CD14-positive monocyte (primary cell): Measurements from ENCODE around the gene HTR1E. TPM values are rescaled to one million over a fixed set of nuclear protein-coding genes. Genes with fewer than 3 reads are reported as not detected.

ENCODE experiments used
- DNase-seq, 3 donors: peaks; one replicate each; pipeline ENCODE4 v3.0.0-alpha.2; 2011 to 2022
- H2AFZ ChIP-seq: 2 replicates; pipeline ENCODE4 v1.6.0; 2012; ENCODE audit warnings: mild to moderate bottlenecking, low read depth, low read length, inconsistent platforms; ENCODE audit not compliant: insufficient read depth, poor library complexity, severe bottlenecking
- H3K27ac ChIP-seq, 2 donors: 1 replicate in 1 of 2; 2 replicates in 1 of 2; pipeline ENCODE4 v1.5.1; 2012 to 2013; ENCODE audit warnings: low read length in 2 of 2, control low read depth in 1 of 2, inconsistent platforms in 1 of 2, low read depth in 1 of 2, mild to moderate bottlenecking in 1 of 2
- H3K27me3 ChIP-seq, 2 donors: one replicate each; pipeline versions ENCODE4 v1.6.0 to v1.6.1; 2011 to 2013; ENCODE audit warnings: low read length in 2 of 2; ENCODE audit not compliant: control insufficient read depth in 2 of 2, insufficient read depth in 2 of 2
- H3K36me3 ChIP-seq, 2 donors: replicated peaks in 1 of 2; 1 replicate in 1 of 2; 2 replicates in 1 of 2; pipeline versions ENCODE4 v1.5.1 to v1.6.1; 2012 to 2013; ENCODE audit warnings: low read length in 2 of 2, control low read depth in 1 of 2, inconsistent platforms in 1 of 2, mild to moderate bottlenecking in 1 of 2; ENCODE audit not compliant: insufficient read depth in 2 of 2, control insufficient read depth in 1 of 2
- H3K4me1 ChIP-seq, 2 donors: 1 replicate in 1 of 2; 2 replicates in 1 of 2; pipeline versions ENCODE4 v1.5.1 to v1.6.1; 2012 to 2013; ENCODE audit warnings: low read length in 2 of 2, control low read depth in 1 of 2, inconsistent platforms in 1 of 2, mild to moderate bottlenecking in 1 of 2, moderate library complexity in 1 of 2; ENCODE audit not compliant: insufficient read depth in 2 of 2, control insufficient read depth in 1 of 2
- H3K4me2 ChIP-seq: replicated peaks from 2 replicates; pipeline ENCODE3; 2012; ENCODE audit warnings: low read length, moderate library complexity, mild to moderate bottlenecking; ENCODE audit not compliant: poor library complexity, severe bottlenecking; ENCODE audit errors: extremely low read depth
- H3K4me3 ChIP-seq, 3 experiments: fragments of 200-600 bp in 1 of 3; sonication (generic) in 1 of 3; replicated peaks in 1 of 3; 1 replicate in 2 of 3; 2 replicates in 1 of 3; pipeline ENCODE4 v1.5.1; 2011 to 2013; ENCODE audit warnings: low read length in 3 of 3, mild to moderate bottlenecking in 3 of 3, control low read depth in 2 of 3, low read depth in 2 of 3, inconsistent platforms in 1 of 3, moderate library complexity in 1 of 3
- H3K79me2 ChIP-seq: 2 replicates; pipeline ENCODE4 v1.6.0; 2012; ENCODE audit warnings: mild to moderate bottlenecking, control low read depth, inconsistent platforms, low read length, moderate library complexity; ENCODE audit not compliant: insufficient read depth
- H3K9ac ChIP-seq: 2 replicates; pipeline ENCODE4 v1.6.0; 2017; ENCODE audit warnings: low read length, mild to moderate bottlenecking; ENCODE audit not compliant: insufficient read depth, poor library complexity, severe bottlenecking
- H3K9me3 ChIP-seq, 2 donors: replicated peaks in 1 of 2; 1 replicate in 1 of 2; 2 replicates in 1 of 2; pipeline versions ENCODE4 v1.5.1 to v1.6.1; 2012 to 2013; ENCODE audit warnings: low read length in 2 of 2, control low read depth in 1 of 2; ENCODE audit not compliant: control insufficient read depth in 1 of 2, insufficient read depth in 1 of 2
- H4K20me1 ChIP-seq: 2 replicates; pipeline ENCODE4 v1.6.0; 2012; ENCODE audit warnings: mild to moderate bottlenecking, low read length, control low read depth, moderate library complexity; ENCODE audit not compliant: insufficient read depth
- H3K27ac Mint-ChIP-seq, 7 donors: one replicate each; pipeline ENCODE4 v1.8.0; 2020; ENCODE audit warnings: mild to moderate bottlenecking in 7 of 7, mixed read lengths in 7 of 7, moderate library complexity in 6 of 7, inconsistent platforms in 2 of 7
- H3K27me3 Mint-ChIP-seq, 3 donors: one replicate each; pipeline ENCODE4 v1.8.0; 2021 to 2022; ENCODE audit warnings: low read depth in 3 of 3, mild to moderate bottlenecking in 3 of 3, mixed read lengths in 3 of 3, moderate library complexity in 3 of 3, inconsistent platforms in 1 of 3
- H3K36me3 Mint-ChIP-seq, 2 donors: one replicate each; pipeline ENCODE4 v1.8.0; 2020; ENCODE audit warnings: mixed read lengths in 2 of 2, inconsistent platforms in 1 of 2, mild to moderate bottlenecking in 1 of 2
- H3K4me1 Mint-ChIP-seq: one replicate; pipeline ENCODE4 v1.8.0; 2020; ENCODE audit warnings: mild to moderate bottlenecking, mixed read lengths
- H3K4me3 Mint-ChIP-seq, 2 donors: one replicate each; pipeline ENCODE4 v1.8.0; 2020; ENCODE audit warnings: mild to moderate bottlenecking in 2 of 2, mixed read lengths in 2 of 2, moderate library complexity in 1 of 2
- H3K9me3 Mint-ChIP-seq, 7 donors: one replicate each; pipeline ENCODE4 v1.8.0; 2020 to 2022; ENCODE audit warnings: mixed read lengths in 7 of 7, mild to moderate bottlenecking in 6 of 7, moderate library complexity in 6 of 7, inconsistent platforms in 2 of 7
- CTCF ChIP-seq: fragments of 200-600 bp; IDR thresholded peaks from one replicate; pipeline ENCODE4 v1.8.0; 2022; ENCODE audit warnings: antibody characterized with exemption, mild to moderate bottlenecking
- WGBS: methylation state at CpG from one replicate; pipeline ENCODE4 v1.1.5; 2013; ENCODE audit warnings: missing lambda C conversion rate; ENCODE audit not compliant: insufficient coverage; 5-methylcytosine and 5-hydroxymethylcytosine counted together
- intact Hi-C, 2 donors: fragments of 100-400 bp; cut with micrococcal nuclease; formaldehyde crosslinking; loops; one replicate each; pipeline versions ENCODE4 v1.15.0 to v1.15.1; 2023
- polyA plus RNA-seq, 3 donors: library from polyadenylated mRNA; depleted of rRNA in 1 of 3; unstranded in 2 of 3; stranded (reverse) in 1 of 3; fragments of 300-500 nt in 2 of 3; fragments of >200 nt in 1 of 3; fragmentation: Illumina TruSeq in 2 of 3; gene quantifications; 1 replicate in 2 of 3; 2 replicates in 1 of 3; pipeline ENCODE4 v1.2.3, GENCODE V29; 2012 to 2021

The HTR1E gene
- polyA plus RNA-seq, 3 donors = not detected

GRCh38 chr6:86943819-86944407, 6.6 kb downstream of the HTR1E start:
- no peaks in the 10 kb centered on the region for H4K20me1 ChIP-seq
- Mint-ChIP-seq H3K27ac (no peak overlapping the region), H3K4me1 (no peaks in the 10 kb centered on the region), H3K36me3 (no peaks in the 10 kb centered on the region), H3K27me3 (peaks cover 0 to 7% (median 5%) of the 10 kb centered on the region in 3 donors), H3K4me3 (no peak overlapping the region), H3K9me3 (peaks cover 0 to 2% (median 0%) of the 10 kb centered on the region in 7 donors)
- intact Hi-C loops = no loop called here
- no peak overlapping the region for H3K4me2 ChIP-seq
- TF ChIP-seq CTCF = no peak
- H2AFZ ChIP-seq = no peak overlapping the region
- 63% methylated on average over 5 of the region's 5 CpGs for WGBS
- H3K79me2 ChIP-seq = no peaks in the 10 kb centered on the region
- DNase-seq = no peak
- no peak overlapping the region for H3K9ac ChIP-seq
- peaks cover 0 to 4% of the 10 kb centered on the region in 2 donors for H3K27me3 ChIP-seq
- H3K9me3 ChIP-seq = no peaks in the 10 kb centered on the region
- H3K4me3 ChIP-seq = no peak overlapping the region
- no peaks in the 10 kb centered on the region for H3K4me1 ChIP-seq
- H3K27ac ChIP-seq = no peak overlapping the region
- no peaks in the 10 kb centered on the region for H3K36me3 ChIP-seq

GRCh38 chr6:86949771-86950170, 12.4 kb downstream of the HTR1E start:
- no peak overlapping the region for H3K4me3 Mint-ChIP-seq
- H2AFZ ChIP-seq = no peak overlapping the region
- H3K4me1 ChIP-seq = no peaks in the 10 kb centered on the region

More at GRCh38 chr6:86949771-86950170, 12.4 kb downstream of the HTR1E start:
- Histone ChIP-seq H3K79me2 (no peaks in the 10 kb centered on the region), H3K9ac (no peak overlapping the region), H3K4me2 (no peak overlapping the region), H4K20me1 (no peaks in the 10 kb centered on the region), H3K36me3 (no peaks in the 10 kb centered on the region), H3K27me3 (no peaks in the 10 kb centered on the region), H3K4me3 (no peak overlapping the region), H3K27ac (no peak overlapping the region), H3K9me3 (no peaks in the 10 kb centered on the region)
- intact Hi-C loops = no loop called here
- H3K27me3 Mint-ChIP-seq = peaks cover 0 to 3% (median 0%) of the 10 kb centered on the region in 3 donors
- H3K4me1 Mint-ChIP-seq = no peaks in the 10 kb centered on the region
- H3K36me3 Mint-ChIP-seq = no peaks in the 10 kb centered on the region
- no peak for DNase-seq
- peaks cover 0 to 3% (median 0%) of the 10 kb centered on the region in 7 donors for H3K9me3 Mint-ChIP-seq
- no CpG with 5 or more reads among the region's 3 CpGs for whole genome bisulfite sequencing
- TF ChIP-seq CTCF = no peak
- H3K27ac Mint-ChIP-seq = no peak overlapping the region
